Measurements from ENCODE around the gene CDK4.

DNA sequence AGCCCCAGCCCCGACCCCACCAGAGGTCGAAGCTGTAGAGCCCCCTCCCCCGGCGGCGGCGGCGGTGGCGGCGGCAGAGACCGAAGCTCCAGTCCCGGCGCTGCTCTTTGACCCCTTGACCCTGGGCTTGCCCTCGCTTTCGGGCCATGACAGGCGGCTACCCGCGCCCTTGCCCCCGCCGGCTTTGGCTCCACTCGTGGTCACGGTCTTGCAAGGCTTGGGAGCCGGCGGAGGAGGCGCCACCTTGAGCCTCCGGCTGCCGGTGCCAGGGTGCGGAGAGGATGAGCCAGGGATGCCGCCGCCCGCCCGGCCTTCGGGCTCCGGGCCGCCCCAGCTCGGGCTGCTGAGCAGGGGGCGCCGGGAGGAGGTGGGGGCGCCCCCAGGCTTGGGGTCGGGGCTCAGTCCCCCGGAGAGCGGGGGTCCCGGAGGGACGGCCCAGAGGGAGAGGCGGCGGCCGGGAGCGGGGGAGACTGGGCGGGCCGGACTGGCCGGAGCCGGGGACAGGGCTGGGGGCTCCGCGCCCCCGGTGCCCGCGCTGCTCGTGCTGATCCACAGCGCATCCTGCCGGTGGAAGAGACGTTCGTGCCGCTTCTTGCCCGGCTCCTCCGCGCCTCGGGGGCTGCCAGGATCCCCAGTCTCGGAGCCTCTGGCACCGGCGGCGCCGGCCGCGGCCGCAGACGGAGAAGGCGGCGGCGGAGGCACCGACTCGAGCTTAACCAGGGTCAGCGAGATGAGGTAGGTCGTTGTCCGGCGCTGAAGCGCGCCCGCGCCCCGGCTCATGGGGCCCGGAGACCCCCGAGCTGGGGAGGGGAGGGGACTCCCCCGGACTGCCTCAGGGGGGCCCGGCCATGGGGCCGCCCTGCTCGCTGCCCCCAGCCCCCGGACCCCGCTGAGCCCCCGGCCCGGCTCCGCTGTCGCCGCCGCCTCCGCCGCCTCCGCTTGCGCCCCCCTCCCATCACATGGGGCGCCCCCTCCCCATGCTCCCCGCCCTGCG is 14.3 kb downstream of the CDK4 start:
- no peak for TF ChIP-seq CTCF (conservative IDR thresholded peaks at IDR 0.05)
- TF ChIP-seq EZH2 (IDR thresholded peaks at IDR 0.05; ENCODE audit: low read depth) = no peak

All from PC-9 (cell line).